Mucosa of descending colon (tissue), 3 donors: ENCODE data around the gene FERMT3. TPM values are rescaled to one million over a fixed set of nuclear protein-coding genes. Genes with fewer than 3 reads are reported as not detected.

ENCODE experiments used
- ATAC-seq: fragments of 200-7000 bp; cut with Tn5 transposase; one replicate; pipeline ENCODE4 v1.9.1; 2020; ENCODE audit warnings: mild to moderate bottlenecking, moderate library complexity
- DNase-seq, 3 donors: peaks; one replicate each; pipeline ENCODE4 v3.0.0-alpha.2; 2020
- H3K36me3 ChIP-seq: fragments of 200-600 bp; one replicate; pipeline ENCODE4 v1.8.0; 2021; ENCODE audit warnings: low read depth, mild to moderate bottlenecking
- H3K4me1 ChIP-seq: fragments of 200-600 bp; one replicate; pipeline ENCODE4 v1.8.0; 2021; ENCODE audit warnings: low read depth, mild to moderate bottlenecking
- H3K4me3 ChIP-seq: fragments of 200-600 bp; one replicate; pipeline ENCODE4 v1.8.0; 2021; ENCODE audit warnings: mild to moderate bottlenecking
- H3K9me3 ChIP-seq: fragments of 200-600 bp; one replicate; pipeline ENCODE4 v1.8.0; 2021; ENCODE audit warnings: mild to moderate bottlenecking
- intact Hi-C, 2 donors: fragments of 100-400 bp; cut with DNase I in 1 of 2; cut with micrococcal nuclease in 1 of 2; formaldehyde crosslinking; loops; one replicate each; pipeline versions ENCODE4 v1.11.0 to v1.11.1; 2022; cut with DNase I, micrococcal nuclease
- total RNA-seq, 3 donors: library from RNA; stranded (reverse); fragmentation: NEBNext Ultra II Directional in 2 of 3; extraction: Animal tissue kit (Norgen Biotek cat#: 25700) in 2 of 3; gene quantifications; one replicate each; pipeline versions ENCODE4 v1.2.1 to v1.2.4, GENCODE V29; 2021 to 2023
- TF ChIP-seq, protein P1 (sequence below): fragments of 200-600 bp; IDR thresholded peaks from one replicate; pipeline ENCODE4 v1.8.0; 2022; ENCODE audit warnings: antibody characterized with exemption, mild to moderate bottlenecking
- donor health status: DM: no; HTN: no; CAD: no; lungs with moderate emphysema.
- donor health status: DM: no; HTN: no; CAD: no.
- donor health status: DM: no; HTN: yes; CAD: no.

FERMT3 gene
- total RNA-seq, 3 donors from 2014 or later: 19.7 to 32.7 (median 26.4) TPM

DNA sequence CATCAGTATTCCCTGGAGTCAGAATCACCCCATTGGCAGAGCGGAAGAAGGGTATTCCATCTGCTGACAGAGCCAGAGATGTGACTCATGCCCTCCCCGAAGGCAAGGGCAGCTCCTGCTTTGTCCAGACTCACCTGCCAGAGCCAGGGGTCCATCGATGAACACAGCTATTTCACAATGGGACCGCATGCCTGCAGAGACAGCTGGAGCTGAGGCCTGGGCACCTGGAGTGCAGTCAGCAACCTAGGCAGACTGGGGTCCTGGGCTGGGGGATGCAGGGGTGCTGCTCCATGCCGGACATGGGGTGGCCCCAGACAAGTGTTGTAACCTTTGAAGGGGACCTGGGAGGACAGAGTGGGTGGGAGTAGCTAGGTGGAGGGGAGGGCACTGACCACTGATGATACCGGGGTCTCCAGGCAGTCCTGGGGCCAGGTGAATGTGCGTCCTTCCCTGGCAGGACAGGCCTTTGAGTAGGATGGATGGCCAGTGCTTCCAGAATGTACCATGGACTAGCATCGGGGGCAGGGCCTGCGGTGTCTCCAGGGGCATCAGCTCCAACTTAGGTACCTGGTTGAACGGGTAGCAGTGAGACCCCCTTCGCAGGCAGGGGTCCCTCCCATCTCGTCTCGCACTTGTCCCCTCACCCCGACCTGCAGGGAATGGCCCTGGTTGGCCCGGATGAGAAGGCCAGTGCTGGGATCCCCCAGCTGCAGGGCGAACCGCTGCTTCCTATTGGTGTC, 17.8 kb downstream of the FERMT3 start:
- DNase-seq (peak; percentile 14 to 64 (median 35)), ATAC-seq (no peak)
- H3K36me3 ChIP-seq: no peaks in the 10 kb centered on the region
- no peaks in the 10 kb centered on the region for H3K9me3 ChIP-seq
- intact Hi-C loops: no loop called here
- H3K4me3 ChIP-seq: no peak overlapping the region
- peaks cover 27% of the 10 kb centered on the region for H3K4me1 ChIP-seq
- TF ChIP-seq, protein P1, sequence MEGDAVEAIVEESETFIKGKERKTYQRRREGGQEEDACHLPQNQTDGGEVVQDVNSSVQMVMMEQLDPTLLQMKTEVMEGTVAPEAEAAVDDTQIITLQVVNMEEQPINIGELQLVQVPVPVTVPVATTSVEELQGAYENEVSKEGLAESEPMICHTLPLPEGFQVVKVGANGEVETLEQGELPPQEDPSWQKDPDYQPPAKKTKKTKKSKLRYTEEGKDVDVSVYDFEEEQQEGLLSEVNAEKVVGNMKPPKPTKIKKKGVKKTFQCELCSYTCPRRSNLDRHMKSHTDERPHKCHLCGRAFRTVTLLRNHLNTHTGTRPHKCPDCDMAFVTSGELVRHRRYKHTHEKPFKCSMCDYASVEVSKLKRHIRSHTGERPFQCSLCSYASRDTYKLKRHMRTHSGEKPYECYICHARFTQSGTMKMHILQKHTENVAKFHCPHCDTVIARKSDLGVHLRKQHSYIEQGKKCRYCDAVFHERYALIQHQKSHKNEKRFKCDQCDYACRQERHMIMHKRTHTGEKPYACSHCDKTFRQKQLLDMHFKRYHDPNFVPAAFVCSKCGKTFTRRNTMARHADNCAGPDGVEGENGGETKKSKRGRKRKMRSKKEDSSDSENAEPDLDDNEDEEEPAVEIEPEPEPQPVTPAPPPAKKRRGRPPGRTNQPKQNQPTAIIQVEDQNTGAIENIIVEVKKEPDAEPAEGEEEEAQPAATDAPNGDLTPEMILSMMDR: no peak

DNA sequence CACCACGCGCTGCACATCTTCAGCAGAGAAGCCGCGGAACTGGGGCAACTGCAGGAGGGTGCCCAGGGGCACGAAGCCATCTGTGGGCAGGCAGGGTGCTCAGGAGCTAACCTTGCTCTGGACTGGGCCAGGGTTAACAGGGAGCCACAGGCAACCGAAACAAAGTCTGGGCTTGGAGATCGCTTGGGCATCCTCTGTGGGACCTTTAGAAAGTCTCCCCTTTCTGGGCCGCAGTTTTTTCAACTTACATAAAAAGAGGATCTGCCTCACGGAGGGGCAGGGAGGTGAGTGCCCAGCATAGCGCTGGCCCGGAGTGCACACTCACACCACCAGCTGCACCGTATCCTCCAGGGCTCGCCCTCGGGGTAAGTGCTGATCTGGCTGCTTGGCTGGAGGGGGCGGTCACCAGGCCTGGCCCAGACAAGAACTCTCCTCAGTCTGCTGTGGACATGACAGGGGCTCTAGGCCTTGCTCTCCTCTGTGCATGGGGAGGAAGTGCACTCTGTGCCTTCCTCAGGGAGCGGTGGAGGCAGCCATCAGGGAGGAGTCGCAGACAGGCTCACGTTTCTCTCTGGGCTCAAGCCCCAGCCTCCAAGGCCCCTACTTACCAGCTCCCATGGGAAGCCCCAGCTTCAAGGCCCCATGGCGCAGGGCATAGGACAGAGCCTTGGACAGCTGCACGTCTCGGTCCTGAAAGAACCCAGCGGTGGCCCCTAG, 18.5 kb downstream of the FERMT3 start:
- no peak for ATAC-seq
- Histone ChIP-seq H3K9me3 (no peaks in the 10 kb centered on the region), H3K36me3 (no peaks in the 10 kb centered on the region), H3K4me3 (peak overlapping the region; percentile 60), H3K4me1 (peaks cover 34% of the 10 kb centered on the region)
- peak in 1 of 3 donors; percentile 36 for DNase-seq
- intact Hi-C loops: no loop called here
- TF ChIP-seq, protein P1: no peak

DNA sequence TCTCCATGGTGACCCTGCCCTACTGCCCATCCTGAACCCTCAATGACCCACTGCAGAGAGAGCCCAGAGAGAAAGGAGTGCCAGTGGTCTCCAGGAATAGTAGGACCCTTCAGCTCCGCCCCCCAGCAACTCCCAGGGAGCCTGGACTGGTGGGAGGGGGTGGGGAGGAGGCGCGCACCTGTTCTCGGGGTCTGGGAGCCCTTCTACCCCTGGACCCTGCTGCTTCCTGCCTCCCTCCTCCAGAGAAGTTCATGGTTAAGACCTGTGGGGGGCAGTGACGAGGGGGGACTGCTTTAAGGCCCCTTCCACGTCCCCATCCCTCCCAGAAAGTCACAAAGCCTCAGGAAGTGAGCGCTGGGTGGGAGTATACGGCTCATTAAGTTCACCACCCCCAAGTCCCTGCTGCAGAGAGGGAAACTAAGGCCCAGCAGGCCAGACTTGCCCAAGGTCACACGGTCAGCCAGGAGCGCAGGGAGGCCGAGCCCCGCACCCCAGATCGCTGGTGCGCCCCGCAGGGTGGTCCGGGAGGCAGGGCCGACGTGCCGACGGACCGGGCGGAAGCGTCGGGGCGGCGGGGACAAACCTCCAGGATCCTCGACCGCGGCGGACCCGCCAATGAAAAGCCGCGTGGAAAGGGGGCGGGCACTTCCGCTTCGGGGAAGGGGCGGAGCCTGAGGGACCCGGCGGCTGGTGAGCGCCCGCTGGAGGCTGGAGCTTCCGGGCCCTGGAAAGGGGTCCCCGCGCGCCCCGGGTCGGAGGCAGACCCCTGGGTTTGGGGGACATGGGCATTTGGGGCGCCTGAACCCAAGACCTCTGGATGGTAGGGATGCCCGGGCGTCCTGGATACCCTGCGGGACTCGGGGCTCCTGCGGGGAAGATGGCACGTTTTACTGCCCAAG, 19.3 kb downstream of the FERMT3 start, which contains the start of the genes NUDT22 and TRPT1:
TSS of gene NUDT22 (plus strand) at position 667 of the 899 bp plus-strand sequence. CDS start 379 bp downstream, outside the sequence.
TSS of gene TRPT1 (minus strand) at position 579 of the 899 bp plus-strand sequence. CDS start at position 253, 326 bp downstream.
- Histone ChIP-seq H3K36me3 (no peaks in the 10 kb centered on the region), H3K9me3 (no peaks in the 10 kb centered on the region), H3K4me3 (peak within 1 kb of the TSS; percentile 60), H3K4me1 (peaks cover 36% of the 10 kb centered on the region)
- intact Hi-C loops: no loop called here
- DNase-seq (peak; percentile 95 to 96 (median 95)), ATAC-seq (peak; percentile 86)
- TF ChIP-seq, protein P1: no peak

DNA sequence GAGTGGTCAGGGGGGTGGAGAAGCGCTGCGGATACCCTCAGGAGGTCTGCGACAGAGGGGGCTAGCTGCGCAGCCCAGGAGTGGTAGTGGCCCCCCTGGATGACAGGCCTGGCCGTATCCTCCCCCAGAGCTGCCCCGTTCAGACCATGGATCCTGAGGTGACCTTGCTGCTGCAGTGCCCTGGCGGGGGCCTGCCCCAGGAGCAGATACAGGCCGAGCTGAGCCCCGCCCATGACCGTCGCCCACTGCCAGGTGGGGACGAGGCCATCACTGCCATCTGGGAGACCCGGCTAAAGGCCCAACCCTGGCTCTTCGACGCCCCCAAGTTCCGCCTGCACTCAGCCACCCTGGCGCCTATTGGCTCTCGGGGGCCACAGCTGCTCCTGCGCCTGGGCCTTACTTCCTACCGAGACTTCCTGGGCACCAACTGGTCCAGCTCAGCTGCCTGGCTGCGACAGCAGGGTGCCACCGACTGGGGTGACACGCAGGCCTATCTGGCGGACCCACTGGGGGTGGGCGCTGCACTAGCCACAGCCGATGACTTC, 20.1 kb downstream of the FERMT3 start:
- peak; percentile 62 for ATAC-seq
- intact Hi-C loops: no loop called here
- Histone ChIP-seq H3K4me3 (peak overlapping the region; percentile 60), H3K4me1 (peaks cover 43% of the 10 kb centered on the region), H3K9me3 (no peaks in the 10 kb centered on the region), H3K36me3 (no peaks in the 10 kb centered on the region)
- peak; percentile 75 to 91 (median 87) for DNase-seq
- TF ChIP-seq, protein P1: no peak
